HFF-Myc (cell line): Measurements from ENCODE around the gene LRRC75B.

Experiments used
- DNase-seq: peaks from one replicate; pipeline ENCODE4 v3.0.0-alpha.2; 2011; ENCODE audit warnings: low read depth; ENCODE audit errors: extremely low read depth
- H3K4me3 ChIP-seq: replicated peaks from 2 replicates; pipeline ENCODE4 v1.5.1; 2011; ENCODE audit warnings: low read depth, mild to moderate bottlenecking, control low read depth, low read length
- TF ChIP-seq, protein P1 (sequence below): IDR thresholded peaks from 2 replicates; pipeline ENCODE4 v1.5.1; 2012; ENCODE audit warnings: mild to moderate bottlenecking, low read depth, low read length, control low read depth; ENCODE audit errors: missing control alignments

Gene LRRC75B

GRCh38 chr22:24590596-24591173 lies 2.2 kb downstream of the LRRC75B start:
- TF ChIP-seq, protein P1, sequence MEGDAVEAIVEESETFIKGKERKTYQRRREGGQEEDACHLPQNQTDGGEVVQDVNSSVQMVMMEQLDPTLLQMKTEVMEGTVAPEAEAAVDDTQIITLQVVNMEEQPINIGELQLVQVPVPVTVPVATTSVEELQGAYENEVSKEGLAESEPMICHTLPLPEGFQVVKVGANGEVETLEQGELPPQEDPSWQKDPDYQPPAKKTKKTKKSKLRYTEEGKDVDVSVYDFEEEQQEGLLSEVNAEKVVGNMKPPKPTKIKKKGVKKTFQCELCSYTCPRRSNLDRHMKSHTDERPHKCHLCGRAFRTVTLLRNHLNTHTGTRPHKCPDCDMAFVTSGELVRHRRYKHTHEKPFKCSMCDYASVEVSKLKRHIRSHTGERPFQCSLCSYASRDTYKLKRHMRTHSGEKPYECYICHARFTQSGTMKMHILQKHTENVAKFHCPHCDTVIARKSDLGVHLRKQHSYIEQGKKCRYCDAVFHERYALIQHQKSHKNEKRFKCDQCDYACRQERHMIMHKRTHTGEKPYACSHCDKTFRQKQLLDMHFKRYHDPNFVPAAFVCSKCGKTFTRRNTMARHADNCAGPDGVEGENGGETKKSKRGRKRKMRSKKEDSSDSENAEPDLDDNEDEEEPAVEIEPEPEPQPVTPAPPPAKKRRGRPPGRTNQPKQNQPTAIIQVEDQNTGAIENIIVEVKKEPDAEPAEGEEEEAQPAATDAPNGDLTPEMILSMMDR = no peak
- DNase-seq = no peak

GRCh38 chr22:24589518-24590030 lies 3.3 kb downstream of the LRRC75B start:
- DNase-seq = no peak
- TF ChIP-seq, protein P1 = no peak
- H3K4me3 ChIP-seq = no peak overlapping the region

More at GRCh38 chr22:24590596-24591173, 2.2 kb downstream of the LRRC75B start:
- H3K4me3 ChIP-seq = no peak overlapping the region

DNA sequence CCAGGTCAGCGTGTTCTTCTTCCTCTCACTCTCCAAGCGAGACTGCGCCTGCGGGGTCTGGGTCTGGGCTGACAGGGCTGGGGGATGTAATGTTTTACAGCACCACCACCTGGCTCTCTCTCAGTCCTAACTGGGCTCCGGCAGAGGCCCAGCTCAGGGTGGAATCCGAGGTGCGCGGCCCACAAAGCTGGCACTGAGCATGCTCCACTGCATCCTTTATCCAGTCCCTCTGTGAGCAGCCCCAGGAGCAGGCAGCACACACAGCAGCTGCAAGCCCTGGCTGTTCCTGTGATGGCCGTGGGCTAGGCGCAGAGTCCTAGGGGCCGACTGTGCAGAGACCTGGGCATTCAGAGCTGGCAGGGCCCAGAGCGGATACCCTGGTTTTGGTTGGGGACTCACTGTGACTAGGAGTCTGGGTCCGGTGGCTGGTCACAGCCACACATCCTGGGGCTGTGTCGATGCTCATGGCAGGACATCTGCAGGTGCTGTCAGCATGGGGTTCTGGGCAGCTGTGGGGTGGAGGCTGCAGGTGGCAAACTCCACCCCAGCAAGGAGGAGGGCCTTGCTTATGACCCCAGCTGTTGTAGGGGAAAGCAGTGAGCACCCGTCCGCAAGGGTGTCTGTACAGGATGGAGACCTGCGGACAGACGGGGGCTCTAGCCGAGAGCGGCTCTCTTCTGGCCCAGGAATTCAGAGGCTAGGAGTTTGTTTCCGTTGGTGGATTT lies 4.0 kb downstream of the LRRC75B start:
- H3K4me3 ChIP-seq = no peak overlapping the region
- DNase-seq = no peak
- TF ChIP-seq, protein P1 = no peak

GRCh38 chr22:24588381-24588756 lies 4.5 kb downstream of the LRRC75B start:
- DNase-seq = no peak
- H3K4me3 ChIP-seq = no peak overlapping the region
- TF ChIP-seq, protein P1 = no peak

- no peak for DNase-seq
- H3K4me3 ChIP-seq = no peak overlapping the region
- TF ChIP-seq, protein P1 = no peak
Observed at GRCh38 chr22:24587948-24588347, 4.9 kb downstream of the LRRC75B start.

GRCh38 chr22:24587251-24587650 lies 5.6 kb downstream of the LRRC75B start:
- H3K4me3 ChIP-seq = no peak overlapping the region
- DNase-seq = no peak
- TF ChIP-seq, protein P1 = no peak
